SW480 (cell line): ENCODE results near the gene CEP192.
A peak's percentile ranks its signal among the peaks of the same experiment; 100 is the strongest.

ENCODE experiments used
- DNase-seq: peaks from one replicate; pipeline ENCODE4 v3.0.0-alpha.2; 2016; ENCODE audit warnings: low spot score

The CEP192 gene

GRCh38 chr18:13145636-13146190 is 154.6 kb downstream of the CEP192 start:
- DNase-seq = no peak

DNA sequence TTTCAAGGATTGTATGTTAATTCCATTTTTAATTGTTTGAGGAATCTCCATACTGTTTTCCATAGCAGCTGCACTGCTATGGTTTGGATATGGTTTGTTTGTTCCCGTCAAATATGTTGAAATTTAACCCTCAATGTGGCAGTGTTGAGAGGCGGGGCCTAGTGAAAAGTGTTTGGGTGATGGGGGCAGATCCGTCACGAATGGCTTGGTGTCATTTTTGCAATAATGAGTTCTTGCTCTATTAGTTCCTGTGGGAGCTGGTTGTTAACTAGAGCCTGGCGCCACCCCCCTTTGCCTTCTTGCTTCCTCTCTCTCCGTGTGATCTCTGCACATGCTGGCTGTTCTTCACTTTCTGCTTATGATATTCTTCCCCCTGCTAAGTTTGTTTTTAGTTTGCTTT is 156.0 kb downstream of the CEP192 start:
- DNase-seq = peak; percentile 9

DNA sequence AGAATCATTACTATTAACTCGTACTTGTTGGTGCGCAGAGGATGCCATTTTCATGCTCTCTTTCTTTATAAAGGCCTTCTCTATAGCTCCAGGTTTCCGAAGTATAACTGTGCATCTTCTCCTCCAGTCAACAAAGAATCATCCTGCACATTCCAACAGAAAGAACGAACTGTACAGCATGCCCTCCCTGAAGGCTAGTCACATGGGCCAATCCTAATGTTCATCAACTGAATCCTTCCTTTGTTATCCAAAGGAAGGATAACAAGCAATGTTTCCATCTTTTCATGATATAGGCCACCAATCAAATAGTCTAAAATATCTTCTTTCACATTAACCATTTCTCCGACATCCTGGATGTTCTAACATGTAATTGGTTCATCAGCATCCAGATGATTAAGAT is 160.5 kb downstream of the CEP192 start:
- DNase-seq = no peak

- DNase-seq = no peak
These were observed 167.3 kb downstream of the CEP192 start for GRCh38 chr18:13158428-13158827.

DNA sequence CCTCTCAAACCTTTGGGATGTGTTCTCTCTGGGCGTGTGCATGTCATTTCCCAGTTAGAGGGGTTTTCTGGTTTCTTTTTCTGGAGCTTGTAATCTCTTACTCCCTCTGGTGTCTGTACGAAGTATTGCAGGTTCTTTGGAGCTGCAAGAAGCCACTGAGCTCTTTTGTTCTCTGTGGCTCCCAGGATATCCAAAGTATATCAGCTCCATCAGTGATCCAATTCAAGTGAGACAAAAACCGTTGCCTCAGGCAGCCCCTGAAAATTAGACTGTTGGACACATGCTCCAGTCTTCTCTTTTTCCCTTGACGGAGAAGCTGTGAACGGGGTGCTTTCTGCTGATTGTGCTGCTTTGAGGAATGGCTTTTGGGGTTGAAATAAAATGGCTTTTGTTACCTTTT is 168.4 kb downstream of the CEP192 start:
- peak; percentile 65 for DNase-seq

- no peak for DNase-seq
These were observed 170.2 kb downstream of the CEP192 start for GRCh38 chr18:13161276-13161899.

GRCh38 chr18:13163167-13163927 is 172.2 kb downstream of the CEP192 start:
- DNase-seq = no peak

DNA sequence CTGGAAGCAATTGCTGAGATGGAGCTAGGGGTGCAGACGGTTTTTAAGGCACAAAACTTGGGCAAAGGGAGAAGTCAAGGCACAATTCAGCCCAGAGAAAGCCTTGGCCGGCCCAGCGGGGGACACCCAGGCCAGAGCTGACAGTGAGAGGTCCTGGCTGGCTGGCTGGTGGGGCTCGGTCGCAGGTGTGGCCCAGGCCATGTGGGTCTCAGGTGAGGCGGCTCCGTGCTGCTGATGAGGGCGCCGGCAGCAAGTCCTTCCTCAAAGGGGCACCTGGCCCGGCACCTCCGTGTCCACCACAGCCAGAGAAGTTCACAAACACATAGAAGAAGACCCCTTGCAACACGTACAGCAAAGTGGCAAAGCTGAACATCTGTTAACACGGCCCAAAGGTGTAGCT is 173.2 kb downstream of the CEP192 start:
- DNase-seq = no peak

DNA sequence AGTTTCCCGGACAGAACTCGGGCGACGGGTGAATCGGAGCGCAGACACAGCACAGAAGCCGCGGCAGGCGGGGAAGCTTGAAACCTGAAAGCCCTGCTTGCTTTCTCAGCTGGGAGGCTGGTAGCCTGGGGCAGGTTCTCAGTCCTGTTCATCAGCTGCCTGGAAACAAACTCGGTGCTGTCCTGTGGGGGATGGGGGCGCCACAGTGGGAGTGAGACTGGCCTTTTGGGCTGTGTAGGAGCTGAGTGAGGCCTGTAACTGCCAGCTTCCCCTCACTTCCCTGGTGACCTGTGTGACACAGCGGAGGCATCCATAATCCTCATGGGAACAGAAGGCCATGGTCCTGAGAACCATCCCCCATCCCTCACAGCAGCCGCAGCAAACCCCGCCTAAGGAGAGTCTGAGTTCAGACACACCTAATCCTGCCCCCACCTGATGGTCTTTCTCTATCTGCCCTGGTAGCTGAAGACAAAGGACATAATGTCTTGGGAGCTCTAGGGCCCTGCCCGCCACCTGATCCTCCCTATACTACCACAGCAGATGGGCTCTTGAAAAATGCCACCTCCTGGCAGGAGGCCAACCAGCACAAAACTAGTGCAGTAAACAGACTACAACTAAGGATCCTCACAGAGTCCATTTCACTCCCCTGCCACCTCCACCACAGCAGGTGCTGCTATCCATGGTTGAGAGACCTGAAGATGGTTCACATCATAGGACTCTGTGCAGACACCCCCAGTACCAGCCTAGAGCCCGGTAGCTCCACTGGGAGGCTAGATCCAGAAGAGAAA is 174.7 kb downstream of the CEP192 start:
- DNase-seq = no peak

DNA sequence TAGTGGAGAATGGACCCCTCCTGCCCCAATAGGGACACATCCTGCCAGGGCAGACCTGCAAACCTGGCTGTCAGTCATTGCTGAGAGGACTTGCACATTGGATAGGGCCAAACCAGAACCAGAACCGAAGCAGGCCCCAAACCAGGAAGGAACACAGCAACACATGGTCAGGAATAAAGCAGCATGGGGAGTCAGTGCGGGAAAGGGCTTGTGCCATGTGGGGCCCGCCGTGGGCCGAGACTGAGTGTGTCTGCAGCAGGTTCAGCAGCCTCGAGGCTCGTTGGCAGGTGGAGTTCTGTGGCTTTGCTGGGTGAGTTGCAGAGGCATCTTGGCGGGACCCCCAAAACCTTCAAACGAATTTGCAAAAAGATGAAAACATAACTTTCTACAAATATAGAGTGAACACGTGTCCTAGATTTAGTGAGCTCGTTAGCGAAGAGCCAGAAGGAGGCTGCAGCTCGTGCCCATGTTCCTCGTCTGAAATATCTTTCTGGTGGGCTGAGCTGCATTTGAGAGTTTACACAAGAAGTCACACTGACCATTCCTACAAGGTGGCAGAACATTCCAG is 182.5 kb downstream of the CEP192 start:
- DNase-seq = no peak
